WERI-Rb-1 (cell line): ENCODE results near the gene PTPRD.

Source experiments
- DNase-seq: peaks from one replicate; pipeline ENCODE4 v3.0.0-alpha.2; 2020
- H3K27ac ChIP-seq: fragments of 250-450 bp; sonication (Bioruptor Pico); 2 replicates; pipeline ENCODE4 v1.5.1; 2020; ENCODE audit warnings: mild to moderate bottlenecking, moderate library complexity
- H3K27me3 ChIP-seq: fragments of 250-450 bp; sonication (Bioruptor Pico); 2 replicates; pipeline ENCODE4 v1.5.1; 2021; ENCODE audit warnings: mild to moderate bottlenecking, low read depth, moderate library complexity; ENCODE audit not compliant: insufficient read depth, severe bottlenecking
- H3K36me3 ChIP-seq: fragments of 250-450 bp; sonication (Bioruptor Pico); 2 replicates; pipeline ENCODE4 v1.5.1; 2020; ENCODE audit warnings: mild to moderate bottlenecking, moderate library complexity
- H3K4me3 ChIP-seq: 2 replicates; pipeline ENCODE4 v1.5.1; 2011; ENCODE audit warnings: low read depth, mild to moderate bottlenecking, control low read depth, low read length
- H3K9me3 ChIP-seq: fragments of 250-450 bp; sonication (Bioruptor Pico); 2 replicates; pipeline ENCODE4 v1.5.1; 2021; ENCODE audit warnings: mild to moderate bottlenecking, moderate library complexity; ENCODE audit not compliant: severe bottlenecking
- CTCF ChIP-seq: IDR thresholded peaks from 2 replicates; pipeline ENCODE4 v1.5.1; 2011; ENCODE audit warnings: low read depth, mild to moderate bottlenecking, control low read depth, inconsistent platforms, low read length

The PTPRD gene

DNA sequence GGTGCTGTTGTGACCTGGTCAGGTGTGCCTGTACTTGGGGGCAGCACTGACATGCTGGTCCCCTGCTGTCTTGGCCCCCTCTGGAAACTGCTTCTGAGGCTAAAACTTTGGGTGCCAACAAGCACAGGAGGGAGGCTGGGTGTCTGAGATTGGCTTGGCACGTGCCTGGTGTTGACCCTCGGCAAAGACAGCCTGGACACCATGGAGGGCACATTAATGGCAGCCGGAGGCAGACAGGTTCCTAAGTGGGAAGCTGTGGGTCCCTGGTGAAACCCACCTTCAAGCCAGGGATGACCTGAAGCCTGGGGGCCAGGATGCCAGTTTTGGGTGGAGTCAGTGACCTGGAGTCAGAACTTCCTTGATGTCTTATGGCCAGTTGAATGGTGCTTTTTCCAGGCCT lies 894.1 kb downstream of the PTPRD start:
- Histone ChIP-seq H3K4me3 (no peak overlapping the region), H3K9me3 (no peaks in the 10 kb centered on the region), H3K27ac (no peak overlapping the region), H3K27me3 (no peaks in the 10 kb centered on the region), H3K36me3 (no peaks in the 10 kb centered on the region)
- no peak for TF ChIP-seq CTCF
- DNase-seq = no peak

GRCh38 chr9:9679433-9679832 lies 933.4 kb downstream of the PTPRD start:
- H3K9me3 ChIP-seq = no peaks in the 10 kb centered on the region
- no peak overlapping the region for H3K4me3 ChIP-seq
- no peaks in the 10 kb centered on the region for H3K27me3 ChIP-seq
- H3K36me3 ChIP-seq = no peaks in the 10 kb centered on the region
- H3K27ac ChIP-seq = no peak overlapping the region
- no peak for TF ChIP-seq CTCF
- DNase-seq = no peak

GRCh38 chr9:9674461-9674860 lies 938.3 kb downstream of the PTPRD start:
- Histone ChIP-seq H3K27me3 (no peaks in the 10 kb centered on the region), H3K27ac (no peak overlapping the region), H3K9me3 (no peaks in the 10 kb centered on the region), H3K36me3 (no peaks in the 10 kb centered on the region), H3K4me3 (no peak overlapping the region)
- DNase-seq = no peak
- no peak for TF ChIP-seq CTCF

- H3K27ac ChIP-seq = no peak overlapping the region
- TF ChIP-seq CTCF = no peak
- H3K4me3 ChIP-seq = no peak overlapping the region
- no peaks in the 10 kb centered on the region for H3K27me3 ChIP-seq
- no peaks in the 10 kb centered on the region for H3K9me3 ChIP-seq
- no peak for DNase-seq
- H3K36me3 ChIP-seq = no peaks in the 10 kb centered on the region
Measured at GRCh38 chr9:9670454-9670853, 942.3 kb downstream of the PTPRD start.

- Histone ChIP-seq H3K9me3 (no peaks in the 10 kb centered on the region), H3K4me3 (no peak overlapping the region), H3K27me3 (no peaks in the 10 kb centered on the region), H3K27ac (no peak overlapping the region), H3K36me3 (no peaks in the 10 kb centered on the region)
- no peak for DNase-seq
- TF ChIP-seq CTCF = no peak
Measured at GRCh38 chr9:9645006-9645405, 967.8 kb downstream of the PTPRD start.

GRCh38 chr9:9631284-9631683 lies 981.5 kb downstream of the PTPRD start:
- no peaks in the 10 kb centered on the region for H3K27me3 ChIP-seq
- H3K36me3 ChIP-seq = no peaks in the 10 kb centered on the region
- no peak for TF ChIP-seq CTCF
- DNase-seq = no peak
- H3K4me3 ChIP-seq = no peak overlapping the region
- H3K27ac ChIP-seq = no peak overlapping the region
- H3K9me3 ChIP-seq = no peaks in the 10 kb centered on the region
